Cortex of kidney (tissue), 1 donor: Measurements from ENCODE around the gene DNAI2.

Experiments
- DNase-seq: peaks from one replicate; lab custom pipeline; 2025; lab: John Stamatoyannopoulos, UW

Gene DNAI2

DNA sequence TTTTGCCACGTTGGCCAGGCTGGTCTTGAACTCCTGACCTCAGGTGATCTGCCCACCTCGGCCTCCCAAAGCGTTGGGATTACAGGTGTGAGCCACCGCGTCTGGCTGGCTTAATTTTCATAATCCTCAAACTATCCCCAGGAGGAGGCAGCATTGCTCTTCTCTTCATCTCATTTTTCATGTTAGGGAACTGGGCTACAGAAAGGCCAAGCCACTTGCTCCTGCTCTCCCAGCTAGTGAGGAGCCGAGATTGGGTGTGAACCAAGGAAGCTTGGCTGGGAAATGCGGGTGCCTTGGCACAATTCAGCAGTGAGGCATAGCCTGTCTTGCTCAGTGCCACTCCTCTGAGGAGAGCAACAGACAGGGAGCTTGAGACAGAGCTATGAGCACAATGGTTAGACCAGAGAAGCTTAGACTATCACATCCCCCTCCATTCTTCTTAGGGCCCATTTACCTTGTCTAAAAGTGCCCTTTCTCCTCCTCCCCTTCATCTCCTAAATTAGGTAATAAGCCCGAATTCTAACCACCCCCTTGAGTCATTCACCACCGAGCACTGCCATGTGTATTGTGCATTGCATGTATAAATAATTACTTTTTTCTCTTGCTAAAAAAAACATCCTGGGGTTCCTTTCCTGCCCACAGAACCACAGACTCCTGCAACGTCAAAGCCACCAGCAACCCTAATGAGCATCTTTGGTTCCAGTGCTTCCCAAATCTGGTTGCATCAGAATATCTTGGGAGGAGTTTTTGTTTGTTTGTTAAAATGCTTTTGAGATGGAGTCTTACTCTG is 32.0 kb downstream of the DNAI2 start:
- no peak for DNase-seq

DNA sequence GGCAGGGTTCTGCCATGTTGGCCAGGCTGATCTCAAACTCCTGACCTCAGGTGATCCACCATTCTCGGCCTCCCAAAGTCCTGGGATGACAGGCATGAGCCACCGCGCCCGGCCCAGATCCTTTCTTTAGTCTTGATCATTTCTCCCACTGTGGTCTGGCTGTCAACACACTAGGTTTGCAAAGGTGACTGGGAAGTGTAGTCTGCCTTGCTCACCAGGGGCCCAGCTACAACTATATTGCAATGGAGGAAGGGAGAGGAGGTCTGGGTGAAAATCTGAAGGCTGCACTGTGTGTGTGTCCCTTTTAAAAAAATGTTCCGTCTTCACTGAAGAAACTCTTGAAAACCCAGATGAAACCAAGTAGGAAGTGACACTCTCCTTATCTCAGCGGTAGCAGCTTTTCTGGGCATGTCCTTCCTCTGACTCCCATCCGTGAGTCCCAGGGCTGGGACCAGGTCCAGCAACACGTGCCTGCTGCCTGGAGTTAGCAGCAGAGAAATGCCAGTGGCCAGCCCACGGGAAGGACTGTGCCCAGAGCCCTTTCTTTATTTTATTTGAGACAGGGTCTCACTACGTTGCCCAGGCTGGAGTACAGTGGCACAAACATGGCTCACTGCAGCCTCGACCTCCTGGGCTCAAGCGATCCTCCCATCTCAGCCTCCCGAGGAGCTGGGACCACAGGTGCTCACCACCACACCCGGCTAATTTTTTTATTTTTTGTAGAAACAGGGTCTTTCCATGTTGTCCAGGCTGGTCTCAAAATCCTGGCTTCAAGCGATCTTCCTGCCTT is 34.1 kb downstream of the DNAI2 start:
- DNase-seq: no peak

DNA sequence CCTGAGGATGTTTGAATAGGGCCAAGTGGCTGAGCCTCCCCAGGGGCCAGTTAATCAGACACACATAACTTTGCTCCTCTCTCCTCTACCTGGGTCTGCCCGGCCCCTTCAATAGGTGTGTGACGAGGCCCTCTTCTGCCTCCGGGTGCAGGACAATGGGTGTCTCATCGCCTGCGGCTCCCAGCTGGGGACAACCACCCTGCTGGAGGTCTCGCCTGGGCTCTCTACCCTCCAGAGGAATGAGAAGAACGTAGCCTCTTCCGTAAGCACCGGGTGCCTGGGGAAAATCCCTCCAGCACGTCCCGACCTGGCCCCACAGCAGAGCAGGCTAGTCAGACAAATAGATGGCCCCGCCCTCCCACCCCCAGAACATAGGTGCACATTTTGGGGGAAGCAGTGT is 35.9 kb downstream of the DNAI2 start:
- no peak for DNase-seq

DNA sequence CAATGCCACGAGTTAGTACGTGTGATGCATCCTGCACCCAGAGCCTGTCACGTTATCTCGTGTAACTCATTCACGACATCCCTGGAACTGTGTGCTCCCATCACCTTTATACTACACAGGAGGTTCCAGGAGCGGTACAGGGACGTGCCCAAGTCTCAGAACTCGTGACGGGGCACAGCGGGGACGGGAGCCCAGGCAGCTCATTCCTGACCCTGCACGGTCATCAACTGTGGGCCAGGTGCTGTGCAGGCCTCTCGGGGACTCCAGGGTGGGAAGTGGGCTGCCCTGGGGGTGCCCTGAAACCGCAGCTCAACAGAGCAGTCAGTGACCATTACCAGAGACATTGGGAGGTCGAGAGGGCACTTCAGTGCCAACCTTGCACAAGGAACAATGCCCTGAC is 40.8 kb downstream of the DNAI2 start:
- DNase-seq: no peak

DNA sequence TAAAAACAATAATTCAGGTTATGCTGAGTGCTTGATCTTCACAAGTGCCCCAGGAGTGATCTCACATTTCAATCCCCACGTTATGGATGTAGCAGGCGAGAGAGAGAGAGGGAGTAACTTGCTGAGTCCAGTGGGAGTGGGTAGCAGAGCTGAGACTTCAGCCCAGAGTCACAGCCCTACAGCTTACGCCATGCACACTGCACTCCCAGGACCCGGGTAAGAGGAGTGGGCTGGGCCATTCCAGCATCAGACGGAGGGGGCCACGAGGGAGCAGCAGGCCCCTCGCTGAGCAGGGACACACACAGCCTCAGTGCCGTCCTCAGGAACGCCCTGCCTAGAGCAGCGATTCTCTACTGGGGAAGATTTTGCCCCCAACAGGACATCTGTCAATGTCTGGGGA is 42.2 kb downstream of the DNAI2 start:
- DNase-seq: no peak

DNA sequence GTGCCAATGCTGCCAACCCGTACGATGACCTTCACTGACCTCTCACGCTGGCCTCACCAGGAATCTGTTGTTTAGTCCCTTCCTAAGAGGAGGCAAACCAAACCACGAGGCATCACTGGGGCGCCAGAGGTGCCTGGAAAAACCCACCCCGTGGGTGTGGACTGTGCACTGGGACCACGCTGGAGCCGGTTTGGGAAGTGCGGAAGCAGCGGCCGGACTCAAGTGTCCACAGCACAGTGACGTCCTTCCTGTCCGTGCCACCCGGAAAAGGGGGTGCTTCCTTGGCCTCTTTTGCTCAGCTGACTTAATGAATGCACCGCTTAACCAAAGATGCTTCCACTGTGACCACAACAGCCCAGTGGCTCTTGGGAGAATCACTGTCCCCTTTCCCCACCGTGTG is 43.0 kb downstream of the DNAI2 start:
- DNase-seq: no peak

DNA sequence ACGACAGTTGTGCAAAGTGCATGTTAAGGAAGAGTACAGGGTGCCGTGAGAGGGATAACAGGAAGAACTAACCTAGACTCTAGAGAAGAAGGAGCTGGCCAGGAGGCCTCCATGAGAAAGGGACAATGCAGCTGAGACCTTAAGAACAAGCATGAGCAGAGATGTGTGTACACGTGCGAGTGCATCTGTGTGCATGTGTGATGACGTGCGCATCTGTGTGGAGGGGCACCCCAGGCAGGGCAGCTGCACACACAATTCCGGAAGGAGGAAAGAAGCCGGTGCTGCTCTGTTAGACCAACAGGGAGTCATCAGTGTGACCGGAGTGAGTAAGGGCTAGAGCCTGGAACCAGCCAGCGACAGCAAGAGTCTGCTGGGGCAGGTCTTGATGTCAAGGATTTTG is 44.4 kb downstream of the DNAI2 start:
- DNase-seq: no peak

DNA sequence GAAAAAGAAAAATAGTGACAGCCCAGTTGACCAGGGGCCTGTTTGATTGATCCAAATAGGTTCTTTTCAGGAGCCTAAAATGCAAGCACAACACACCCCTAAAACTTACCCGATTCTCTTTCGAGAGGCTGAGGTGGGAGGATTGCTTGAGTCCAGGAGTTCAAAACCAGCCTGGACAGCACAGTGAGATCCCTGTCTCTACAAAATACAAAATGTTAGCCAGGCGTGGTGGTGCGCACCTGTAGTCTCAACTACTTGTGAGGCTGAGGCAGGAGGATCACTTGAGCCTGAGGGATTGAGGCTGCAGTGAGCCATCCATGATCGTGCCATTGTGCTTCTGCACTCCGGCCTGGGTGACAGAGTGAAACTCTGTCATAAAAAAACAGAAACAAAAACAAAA is 50.5 kb downstream of the DNAI2 start:
- DNase-seq: no peak

DNA sequence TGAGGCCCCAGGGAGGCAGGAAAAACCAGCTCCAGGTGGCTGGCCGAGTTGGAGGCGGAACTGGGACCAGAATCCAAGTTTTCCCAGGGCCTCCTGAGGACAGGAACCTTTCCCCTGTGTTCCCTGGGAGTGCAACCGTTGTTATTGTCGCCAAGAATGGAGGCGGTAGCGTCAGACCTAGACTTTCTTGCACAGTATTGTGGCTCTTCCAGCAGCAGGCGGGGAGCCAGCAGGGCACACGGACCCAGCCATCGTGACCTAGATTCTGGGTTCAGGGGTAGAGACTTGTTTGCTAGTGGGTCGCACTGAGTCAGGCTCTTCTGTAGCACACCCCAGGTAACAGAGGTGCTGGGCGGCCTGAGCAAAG is 51.3 kb downstream of the DNAI2 start:
- no peak for DNase-seq

DNA sequence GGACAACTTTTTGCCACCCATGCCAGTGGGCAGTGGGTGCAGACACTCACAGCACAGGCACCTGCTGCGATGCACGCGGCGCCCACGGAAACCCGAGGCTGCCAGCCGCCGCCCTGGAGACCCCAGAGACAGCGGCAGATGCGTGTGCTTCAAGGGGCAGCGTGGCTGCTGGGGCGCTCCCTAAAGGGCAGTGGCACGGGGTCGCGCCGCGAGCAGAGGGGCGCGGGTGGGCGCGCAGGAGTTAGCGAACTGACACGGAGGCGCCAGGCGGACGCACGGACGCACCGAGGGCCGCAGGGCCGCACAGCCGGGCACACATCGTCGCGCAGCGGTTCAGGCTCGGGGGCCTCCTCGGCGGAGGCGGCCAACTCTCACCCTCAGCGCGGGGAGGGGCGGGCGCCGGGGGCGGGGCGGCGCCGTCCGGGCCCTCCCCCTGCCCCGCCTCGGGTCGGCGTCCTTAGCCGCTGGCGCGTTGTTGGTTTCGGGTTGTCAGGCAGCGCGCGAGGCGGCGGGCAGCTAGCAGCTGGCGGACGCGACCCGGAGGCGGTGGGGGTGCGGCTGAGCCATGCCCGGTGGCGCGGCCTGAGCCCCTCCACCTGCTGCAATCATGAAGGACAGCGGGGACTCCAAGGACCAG is 51.8 kb downstream of the DNAI2 start, which contains the start of gene KIF19:
Gene KIF19 (plus strand): TSS at position 484 of the 637 bp plus-strand sequence. CDS start 124 bp downstream, at position 608.
- DNase-seq: no peak

DNA sequence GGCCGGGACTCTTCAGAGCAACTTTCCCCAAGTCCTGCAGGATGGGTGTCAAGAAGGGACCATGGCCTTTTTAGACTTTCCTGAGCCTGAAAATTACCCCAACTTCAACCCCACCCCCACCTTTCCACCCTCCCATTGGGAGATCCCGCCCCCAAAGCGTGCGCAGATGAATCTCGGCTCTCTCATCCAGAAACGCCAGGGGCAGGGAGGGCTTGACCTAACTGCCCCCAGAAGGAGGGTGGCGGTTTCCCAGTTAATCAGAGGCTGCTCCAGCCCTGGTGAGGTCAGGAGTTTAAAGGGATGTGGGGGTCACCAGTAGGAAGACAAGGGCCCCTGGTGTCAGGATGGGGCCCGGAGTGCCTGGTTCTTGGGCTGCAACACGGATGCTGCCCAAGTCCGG is 52.5 kb downstream of the DNAI2 start:
- DNase-seq: no peak

DNA sequence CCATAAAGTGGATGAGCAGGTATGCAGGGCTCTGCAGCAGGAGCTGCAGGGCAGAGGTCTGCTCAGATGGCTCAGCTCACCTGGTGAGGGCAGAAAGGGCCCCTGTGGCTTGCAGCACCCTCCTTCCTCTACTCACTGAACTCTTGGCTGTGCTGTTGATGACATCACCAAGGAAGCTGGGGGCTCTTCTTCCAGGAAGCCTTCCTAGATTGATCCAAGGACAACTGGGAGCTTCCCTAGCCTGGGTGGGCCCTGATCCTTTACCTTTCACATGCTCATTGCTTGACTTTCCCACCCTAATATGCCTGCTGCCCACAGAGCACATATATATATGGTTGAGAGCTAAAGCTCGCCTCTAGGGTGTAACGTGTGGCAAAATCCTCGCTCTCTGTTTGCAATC is 54.5 kb downstream of the DNAI2 start:
- no peak for DNase-seq

DNA sequence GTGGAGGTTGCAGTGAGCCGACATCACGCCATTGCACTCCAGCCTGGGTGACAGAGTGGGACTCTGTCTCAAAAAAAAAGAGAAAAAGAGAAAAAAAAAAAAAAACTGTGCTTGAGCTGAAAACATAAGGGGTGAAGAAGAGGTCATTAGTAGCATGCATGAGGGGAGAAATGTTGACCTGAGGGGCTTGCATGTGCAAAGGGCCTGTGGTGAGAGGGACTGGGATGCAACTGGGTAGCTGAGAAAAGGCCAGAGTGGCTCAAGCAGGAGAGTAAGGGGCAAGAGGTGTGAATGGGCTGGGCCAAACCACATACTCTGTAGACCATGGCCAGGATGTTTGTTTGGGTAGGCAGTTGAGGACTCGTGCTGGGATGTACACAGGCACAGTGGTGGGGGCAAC is 55.3 kb downstream of the DNAI2 start:
- DNase-seq: no peak

DNA sequence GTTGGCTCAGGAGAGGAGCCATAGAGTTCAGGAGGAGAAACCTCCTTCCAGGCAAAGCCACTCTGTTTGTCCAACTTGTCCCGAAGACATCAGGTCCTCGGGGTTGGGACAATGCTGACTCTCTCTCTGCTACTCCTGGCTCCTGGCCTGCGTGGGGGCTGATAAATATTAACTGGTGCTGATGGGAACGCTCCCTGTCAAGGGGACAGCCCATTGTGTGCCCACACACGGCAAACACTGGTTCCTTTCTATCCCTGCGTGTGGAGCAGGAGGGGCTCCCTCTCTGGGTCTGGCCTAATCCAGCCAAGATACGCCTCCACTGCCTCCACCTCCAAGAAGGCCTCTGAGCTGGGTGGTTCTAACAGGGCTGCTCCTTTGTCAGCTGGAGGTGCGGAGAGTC is 56.4 kb downstream of the DNAI2 start:
- DNase-seq: no peak

DNA sequence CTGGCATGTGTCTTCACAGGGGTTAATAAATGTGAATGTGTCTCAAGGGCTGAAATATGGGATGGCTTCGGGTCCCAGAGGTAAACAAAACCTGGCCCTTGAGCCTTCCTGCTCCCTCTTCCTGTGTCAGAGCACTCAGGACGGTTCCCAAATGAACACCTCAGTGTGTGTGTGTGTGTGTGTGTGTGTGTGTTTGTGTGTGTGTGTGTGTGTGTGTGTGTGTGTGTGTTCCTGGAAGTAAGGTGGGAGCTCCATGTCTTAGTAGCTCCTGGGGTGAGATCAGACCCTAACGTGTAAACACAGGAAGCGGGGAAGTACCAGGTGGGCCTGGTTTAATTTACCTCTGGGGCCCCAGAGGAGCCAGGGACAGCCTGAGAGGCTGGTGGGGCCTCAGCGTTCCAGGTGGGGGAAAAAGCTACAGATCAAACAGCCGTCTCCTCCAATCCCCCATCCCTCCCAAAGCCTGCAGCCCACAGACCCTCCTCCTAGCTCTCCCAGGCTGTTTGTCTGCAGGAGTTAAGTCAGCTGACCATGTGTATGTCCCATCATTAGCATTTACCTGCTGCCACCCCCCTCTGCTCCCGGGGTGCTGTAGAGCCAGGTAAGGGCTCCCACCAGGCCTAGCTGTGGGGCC is 58.1 kb downstream of the DNAI2 start:
- no peak for DNase-seq

DNA sequence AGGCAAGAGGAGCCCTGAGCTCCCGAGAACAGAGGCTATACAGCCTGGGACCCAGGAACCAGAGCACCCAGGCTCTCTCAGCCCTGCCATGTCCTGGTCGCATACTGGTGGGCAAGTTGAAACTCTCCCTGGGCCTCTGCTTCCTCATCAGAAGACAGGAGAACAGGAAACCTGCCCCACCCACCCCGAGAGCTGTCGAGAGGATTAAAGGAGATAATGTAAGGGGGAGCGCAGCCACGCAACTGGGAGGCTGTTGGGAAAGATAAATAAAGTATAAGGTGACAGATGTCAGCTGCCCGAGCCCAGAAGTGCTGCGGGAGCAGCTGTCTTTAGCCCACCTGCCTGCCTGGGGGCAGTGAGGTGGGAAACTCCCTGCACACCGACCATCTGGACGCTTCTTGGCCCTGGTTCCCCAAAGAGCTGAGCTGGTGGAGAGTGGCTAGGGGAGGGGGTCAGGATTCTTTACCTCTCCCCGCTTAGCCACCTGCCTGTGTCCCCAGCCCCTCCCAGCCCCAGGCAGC is 58.8 kb downstream of the DNAI2 start:
- no peak for DNase-seq

DNA sequence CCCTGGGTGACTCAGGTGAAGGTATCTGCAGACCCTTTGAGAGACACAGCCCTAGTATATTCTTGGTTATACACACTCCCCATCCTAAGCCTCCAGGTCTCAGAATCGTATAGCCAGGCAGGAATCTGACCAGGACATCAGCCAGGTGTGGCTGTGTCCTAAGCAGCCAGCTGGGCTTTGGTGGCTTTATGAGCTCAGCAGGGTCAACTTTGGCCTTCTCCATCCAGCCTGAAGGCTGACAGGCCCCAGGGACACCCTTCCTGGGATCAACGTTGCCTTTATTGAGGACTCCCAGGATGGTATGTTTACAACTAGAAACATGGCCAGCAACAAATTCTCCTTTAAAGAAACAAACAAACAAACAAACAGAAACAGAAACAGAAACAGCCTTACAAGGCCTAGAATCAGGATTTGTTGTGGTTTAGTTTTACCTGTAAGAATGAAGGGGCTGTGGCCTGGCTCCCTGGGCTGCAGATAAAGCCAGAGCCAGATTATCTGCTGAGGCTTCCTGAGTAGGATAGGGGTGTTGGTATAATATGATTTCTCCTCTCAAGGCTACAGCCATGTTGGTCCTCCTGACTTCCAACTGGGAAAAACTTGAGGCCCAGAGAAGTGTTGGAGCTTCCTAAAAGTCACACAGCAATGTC is 60.5 kb downstream of the DNAI2 start:
- DNase-seq: no peak

DNA sequence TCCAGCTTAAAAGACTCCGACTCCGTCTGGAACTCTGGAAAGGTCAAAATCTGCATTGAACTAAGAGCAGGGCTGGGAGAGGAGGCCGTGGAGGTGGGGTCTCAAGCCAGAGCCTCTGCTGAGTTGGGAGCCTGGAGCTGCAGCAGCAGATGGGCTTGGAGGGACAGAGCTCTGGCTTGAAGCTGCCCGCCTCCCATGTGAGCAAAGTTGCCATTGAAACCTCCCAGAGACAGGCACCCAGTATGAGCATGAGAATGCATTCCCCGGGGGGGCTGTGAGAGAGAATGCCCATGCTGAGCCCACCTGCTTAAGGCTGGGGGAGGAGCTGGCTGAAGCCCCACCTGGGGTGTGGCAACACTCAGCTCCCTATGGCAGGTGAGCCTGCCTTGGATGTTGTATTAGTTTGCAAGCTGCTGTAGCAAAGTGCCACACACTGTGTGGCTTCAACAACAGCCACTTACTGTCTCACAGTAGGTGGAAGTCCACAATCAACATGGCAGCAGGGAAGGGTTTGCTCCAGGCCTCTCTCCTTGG is 61.6 kb downstream of the DNAI2 start:
- DNase-seq: no peak

DNA sequence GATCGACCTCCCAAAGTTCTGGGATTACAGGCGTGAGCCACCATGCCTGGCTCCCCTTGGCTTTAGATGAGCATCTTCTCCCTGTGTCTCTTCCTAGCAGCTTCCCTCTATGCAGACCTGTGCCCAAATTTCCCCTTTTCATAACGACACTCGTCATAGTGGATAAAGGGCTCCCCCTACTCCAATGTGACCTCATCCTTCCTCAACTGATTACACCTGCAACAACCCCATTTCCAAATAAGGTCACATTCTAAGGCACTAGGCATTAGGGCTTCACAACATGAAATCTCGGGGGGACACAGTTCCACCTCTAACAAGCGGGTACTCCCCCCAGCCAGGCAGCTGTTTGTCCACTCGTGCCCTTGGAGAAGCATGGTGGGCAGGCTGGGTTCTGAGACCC is 62.3 kb downstream of the DNAI2 start:
- DNase-seq: no peak

DNA sequence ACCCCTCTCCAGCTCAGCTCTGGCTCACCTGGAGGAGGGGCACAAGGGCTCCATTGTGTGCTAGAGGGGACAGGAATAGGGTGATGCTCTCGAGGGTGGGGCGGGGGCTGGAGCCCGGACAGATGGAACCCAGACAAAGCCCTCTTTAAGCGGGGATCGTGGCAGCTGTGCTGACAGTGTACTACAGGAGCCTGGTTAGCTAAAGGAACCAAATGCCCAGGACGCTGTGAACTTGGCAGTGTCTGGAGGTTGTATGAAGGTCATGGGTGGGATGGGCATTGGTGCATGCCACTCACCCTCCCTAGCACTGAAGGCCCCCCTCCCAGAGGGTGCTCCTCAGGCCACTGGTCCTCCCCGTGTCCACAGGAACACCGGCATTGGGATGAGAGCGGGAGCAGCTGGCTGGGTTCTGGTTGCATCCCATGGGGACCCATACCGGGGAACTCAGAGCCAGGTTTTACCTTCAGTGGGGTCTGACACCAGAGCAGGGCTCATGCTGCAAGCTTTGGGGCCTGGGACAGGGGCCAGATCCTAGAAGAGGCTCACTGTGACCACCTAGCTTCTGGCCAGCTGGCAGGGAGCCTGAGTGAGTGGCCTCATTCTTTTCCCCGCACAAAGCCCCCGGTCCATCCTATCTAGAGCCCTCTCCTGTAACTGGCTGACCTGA is 63.9 kb downstream of the DNAI2 start:
- DNase-seq: no peak
